RWPE1 (cell line): ENCODE measurements around the gene TRIM39.

Experiments used
- CTCF ChIA-PET: fragments of 350-600 bp; sonication (Branson Sonifier 250); formaldehyde crosslinking; extraction: SDS; loops from one replicate; lab custom pipeline; 2021; lab: Yijun Ruan, JAX
- POLR2A ChIA-PET: fragments of 400-600 bp; formaldehyde crosslinking; extraction: SDS; loops from one replicate; lab custom pipeline; 2020; ENCODE audit warnings: antibody characterized with exemption; ENCODE audit not compliant: low non-redundant PET; lab: Yijun Ruan, JAX
- DNase-seq: peaks from one replicate; pipeline ENCODE4 v3.0.0; 2012; ENCODE audit warnings: low spot score
- H3K27ac ChIP-seq: fragments of 450-650 bp; 2 replicates; pipeline ENCODE4 v1.5.1; 2017
- TF ChIP-seq, protein P1 (sequence below): fragments of 450-650 bp; conservative IDR thresholded peaks from 2 replicates; pipeline ENCODE4 v1.5.1; 2017; ENCODE audit warnings: low read depth, mild to moderate bottlenecking

The TRIM39 gene

DNA sequence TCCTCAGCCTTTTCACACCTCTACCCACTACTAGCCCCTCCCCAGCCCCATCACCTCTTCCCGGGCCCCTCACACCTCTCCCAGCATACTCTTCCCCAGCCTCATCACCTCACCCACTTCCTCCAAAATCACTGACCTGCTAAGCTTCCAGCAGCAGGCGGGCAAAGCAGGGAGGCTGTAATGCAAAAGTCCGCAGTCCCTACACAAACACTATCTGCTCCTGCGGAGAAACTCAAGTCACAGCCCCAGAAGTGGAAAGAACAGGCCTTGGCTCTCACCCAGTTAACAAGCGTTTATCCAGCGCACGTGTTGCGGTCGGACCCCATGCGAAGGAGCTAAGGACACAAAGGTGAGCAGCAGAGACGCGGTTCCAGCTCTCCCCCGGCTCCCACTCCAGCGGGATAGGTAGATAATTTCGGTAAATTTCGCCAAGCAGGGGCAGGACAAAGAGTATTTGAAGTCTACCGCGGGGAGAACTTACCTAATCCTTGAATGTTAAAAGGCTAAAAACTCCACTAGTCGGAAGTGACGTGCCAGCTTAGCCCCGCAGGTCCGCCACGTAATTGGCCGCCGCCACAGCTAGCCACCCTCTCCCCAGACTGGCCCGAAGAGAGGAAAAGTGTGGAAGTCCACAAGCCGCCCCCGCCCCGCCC, 728 bp upstream of the TRIM39 start:
- POLR2A ChIA-PET = interaction anchor here (0.5 to 1.0 kb wide), 3 partner anchors 11 to 166 kb away, joined by 3 to 6 read pairs (median 3); no protein-coding TSS in a partner anchor
- DNase-seq = peak; percentile 75
- H3K27ac ChIP-seq = peak overlapping the region; percentile 94
- TF ChIP-seq, protein P1, sequence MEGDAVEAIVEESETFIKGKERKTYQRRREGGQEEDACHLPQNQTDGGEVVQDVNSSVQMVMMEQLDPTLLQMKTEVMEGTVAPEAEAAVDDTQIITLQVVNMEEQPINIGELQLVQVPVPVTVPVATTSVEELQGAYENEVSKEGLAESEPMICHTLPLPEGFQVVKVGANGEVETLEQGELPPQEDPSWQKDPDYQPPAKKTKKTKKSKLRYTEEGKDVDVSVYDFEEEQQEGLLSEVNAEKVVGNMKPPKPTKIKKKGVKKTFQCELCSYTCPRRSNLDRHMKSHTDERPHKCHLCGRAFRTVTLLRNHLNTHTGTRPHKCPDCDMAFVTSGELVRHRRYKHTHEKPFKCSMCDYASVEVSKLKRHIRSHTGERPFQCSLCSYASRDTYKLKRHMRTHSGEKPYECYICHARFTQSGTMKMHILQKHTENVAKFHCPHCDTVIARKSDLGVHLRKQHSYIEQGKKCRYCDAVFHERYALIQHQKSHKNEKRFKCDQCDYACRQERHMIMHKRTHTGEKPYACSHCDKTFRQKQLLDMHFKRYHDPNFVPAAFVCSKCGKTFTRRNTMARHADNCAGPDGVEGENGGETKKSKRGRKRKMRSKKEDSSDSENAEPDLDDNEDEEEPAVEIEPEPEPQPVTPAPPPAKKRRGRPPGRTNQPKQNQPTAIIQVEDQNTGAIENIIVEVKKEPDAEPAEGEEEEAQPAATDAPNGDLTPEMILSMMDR = no peak
- CTCF ChIA-PET = interaction anchor here (0.6 to 0.8 kb wide), 3 partner anchors 107 to 152 kb away, joined by 3 to 6 read pairs (median 3); no protein-coding TSS in a partner anchor

DNA sequence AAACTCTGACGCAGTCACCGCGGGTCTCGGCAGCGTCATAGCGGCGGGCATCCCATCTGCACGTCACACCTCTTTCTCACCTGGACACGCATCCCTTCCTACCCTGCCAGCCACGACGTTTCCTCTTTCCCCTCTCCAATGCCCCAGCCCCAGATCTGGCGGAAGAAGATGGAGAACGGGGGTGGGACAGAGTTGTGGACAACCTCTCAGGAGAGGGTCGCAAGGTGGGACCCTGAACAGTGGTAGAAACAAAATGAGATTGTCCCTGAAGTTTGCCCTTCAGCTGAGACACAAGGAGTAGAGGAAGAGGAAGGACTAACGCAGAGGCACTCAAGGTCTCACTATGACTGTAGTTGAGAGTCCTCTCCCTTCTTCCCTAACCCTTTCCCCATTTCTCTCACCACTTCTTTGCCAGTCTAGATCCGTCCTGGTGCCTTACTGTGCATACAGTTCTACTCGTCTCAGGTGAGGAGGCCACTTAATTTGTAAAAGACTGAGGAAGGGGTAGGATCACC, 562 bp downstream of the TRIM39 start:
- ChIA-PET CTCF (interaction anchor here (0.8 kb wide), 1 partner anchor 108 kb away, joined by 3 read pairs; no protein-coding TSS in a partner anchor), POLR2A (interaction anchor here (0.6 kb wide), 1 partner anchor 286 kb away, joined by 3 read pairs; no protein-coding TSS in a partner anchor)
- no peak for DNase-seq
- peak overlapping the region; percentile 94 for H3K27ac ChIP-seq
- TF ChIP-seq, protein P1 = no peak

DNA sequence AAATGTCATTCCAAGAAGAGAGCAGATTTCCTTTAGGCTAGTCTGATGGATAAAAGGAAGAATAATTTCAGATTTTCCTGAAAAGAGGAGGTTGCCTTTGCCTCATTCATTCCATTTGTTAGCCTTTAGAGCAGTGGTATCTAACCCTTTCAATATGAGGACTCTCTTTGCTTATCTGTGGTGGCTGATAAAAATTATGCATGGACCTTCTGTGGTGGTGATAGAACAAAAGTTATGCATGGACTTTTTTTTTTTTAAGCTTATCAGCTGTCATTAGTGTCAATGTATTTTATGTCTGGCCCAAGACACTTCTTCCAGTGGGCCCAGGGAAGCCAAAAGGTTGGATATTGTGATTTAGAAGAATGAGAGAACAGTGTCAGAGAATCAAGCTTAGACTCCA, 1.7 kb downstream of the TRIM39 start:
- ChIA-PET POLR2A (no interaction called here), CTCF (no interaction called here)
- TF ChIP-seq, protein P1 = no peak
- H3K27ac ChIP-seq = no peak overlapping the region
- no peak for DNase-seq

DNA sequence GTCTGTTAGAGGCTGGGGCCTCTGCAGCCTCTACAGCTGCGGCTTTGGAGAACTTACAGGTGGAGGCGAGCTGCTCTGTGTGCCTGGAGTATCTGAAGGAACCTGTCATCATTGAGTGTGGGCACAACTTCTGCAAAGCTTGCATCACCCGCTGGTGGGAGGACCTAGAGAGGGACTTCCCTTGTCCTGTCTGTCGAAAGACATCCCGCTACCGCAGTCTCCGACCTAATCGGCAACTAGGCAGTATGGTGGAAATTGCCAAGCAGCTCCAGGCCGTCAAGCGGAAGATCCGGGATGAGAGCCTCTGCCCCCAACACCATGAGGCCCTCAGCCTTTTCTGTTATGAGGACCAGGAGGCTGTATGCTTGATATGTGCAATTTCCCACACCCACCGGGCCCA, 2.6 kb downstream of the TRIM39 start:
- CTCF ChIA-PET = no interaction called here
- TF ChIP-seq, protein P1 = no peak
- POLR2A ChIA-PET = interaction anchor here (0.7 kb wide), 1 partner anchor 9 kb away, joined by 4 read pairs; no protein-coding TSS in a partner anchor
- no peak overlapping the region for H3K27ac ChIP-seq
- DNase-seq = no peak

DNA sequence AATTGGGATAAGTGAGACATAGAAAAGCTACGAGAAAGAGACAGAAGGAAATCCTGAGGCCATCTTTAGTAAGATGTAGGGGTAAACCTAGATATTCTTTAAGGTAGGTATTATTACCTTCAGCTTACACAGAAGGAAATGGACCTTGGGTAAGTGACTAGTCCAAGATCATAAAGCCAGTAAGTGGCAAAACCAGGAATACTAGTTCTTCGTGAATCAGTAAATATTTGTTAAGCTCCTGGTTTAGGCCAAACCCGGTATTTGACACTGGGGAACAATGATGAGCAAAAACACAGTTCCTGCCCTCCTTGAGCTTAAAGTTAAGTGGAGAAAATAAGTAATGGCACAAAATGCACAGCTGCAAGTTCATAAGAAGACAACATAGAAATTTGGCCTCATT, 5.3 kb downstream of the TRIM39 start:
- CTCF ChIA-PET = interaction anchor here (0.6 to 1.4 kb wide), 2 partner anchors 113 to 150 kb away, joined by 3 read pairs; no protein-coding TSS in a partner anchor
- TF ChIP-seq, protein P1 = no peak
- POLR2A ChIA-PET = no interaction called here
- H3K27ac ChIP-seq = no peak overlapping the region
- no peak for DNase-seq

DNA sequence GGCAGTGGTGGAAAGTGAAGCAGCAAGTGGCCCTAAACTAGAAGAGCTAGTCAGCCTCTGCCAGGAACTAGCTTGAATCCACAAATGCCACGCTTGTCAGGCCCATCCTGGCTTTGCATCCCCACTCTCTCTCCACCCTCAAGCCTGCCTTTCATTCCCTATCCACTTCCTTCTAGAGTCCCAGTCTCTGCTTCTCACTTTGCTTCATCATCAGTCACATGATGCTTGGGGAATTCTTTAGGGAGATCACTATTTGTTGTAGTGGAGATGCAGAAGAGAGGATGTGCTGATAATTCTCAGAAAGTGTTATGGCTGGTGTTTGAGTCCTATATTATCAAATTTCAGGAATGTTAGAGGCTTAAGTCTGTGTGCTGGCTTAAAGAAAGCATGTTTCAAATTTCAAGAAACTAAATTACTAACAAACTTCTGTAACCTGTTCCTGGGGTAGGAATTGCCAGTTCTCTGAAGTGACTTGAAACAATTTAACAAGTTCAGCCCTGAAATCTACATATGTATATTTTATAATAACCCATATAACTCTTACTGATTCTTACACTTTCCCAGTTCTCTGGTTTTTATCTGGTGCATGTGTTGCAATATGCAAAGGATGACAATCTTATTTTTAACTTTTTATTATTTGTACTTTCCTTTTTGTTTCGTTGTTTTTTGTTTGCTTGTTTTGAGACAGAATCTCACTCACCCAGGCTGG, 7.5 kb downstream of the TRIM39 start:
- TF ChIP-seq, protein P1 = no peak
- DNase-seq = no peak
- ChIA-PET POLR2A (no interaction called here), CTCF (interaction anchor here (1.0 kb wide), 1 partner anchor 115 kb away, joined by 5 read pairs; no protein-coding TSS in a partner anchor)
- no peak overlapping the region for H3K27ac ChIP-seq
